ENCODE results near the gene XPO6.

The XPO6 gene

DNA sequence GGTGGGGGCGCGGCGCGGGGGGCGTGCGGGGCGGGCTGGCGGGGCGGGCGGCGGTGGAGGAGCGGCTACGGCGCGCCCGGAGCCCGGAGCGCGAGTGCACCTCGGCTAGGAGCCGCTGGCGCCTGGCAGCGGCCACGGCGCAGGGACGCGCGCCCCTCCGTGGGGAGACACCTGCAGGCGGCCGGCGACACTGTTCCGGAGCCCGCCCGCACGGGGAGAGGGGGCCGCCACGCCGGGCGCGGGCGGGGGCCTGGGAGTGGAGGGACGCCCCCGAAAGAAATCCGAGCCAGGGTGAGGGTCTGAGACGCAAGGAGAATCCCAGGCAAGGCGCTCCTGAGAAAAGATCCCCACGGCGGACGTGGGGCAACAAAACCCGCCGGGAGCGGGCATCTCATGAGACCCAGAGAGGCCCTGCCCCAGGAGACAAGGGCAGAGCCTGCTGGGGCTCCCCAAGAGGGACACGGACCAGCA lies 148.1 kb downstream of the XPO6 start, which contains the start of gene GSG1L:
GSG1L (minus strand) TSS at position 124 of the 471 bp plus-strand sequence. CDS start 290 bp downstream, outside the sequence.
- DNase-seq (ENCODE audit: low read depth in 2 of 2) = no peak

GRCh38 chr16:28062847-28063521 lies 148.8 kb downstream of the XPO6 start:
- no peak for DNase-seq (ENCODE audit: low read depth in 2 of 2)

DNA sequence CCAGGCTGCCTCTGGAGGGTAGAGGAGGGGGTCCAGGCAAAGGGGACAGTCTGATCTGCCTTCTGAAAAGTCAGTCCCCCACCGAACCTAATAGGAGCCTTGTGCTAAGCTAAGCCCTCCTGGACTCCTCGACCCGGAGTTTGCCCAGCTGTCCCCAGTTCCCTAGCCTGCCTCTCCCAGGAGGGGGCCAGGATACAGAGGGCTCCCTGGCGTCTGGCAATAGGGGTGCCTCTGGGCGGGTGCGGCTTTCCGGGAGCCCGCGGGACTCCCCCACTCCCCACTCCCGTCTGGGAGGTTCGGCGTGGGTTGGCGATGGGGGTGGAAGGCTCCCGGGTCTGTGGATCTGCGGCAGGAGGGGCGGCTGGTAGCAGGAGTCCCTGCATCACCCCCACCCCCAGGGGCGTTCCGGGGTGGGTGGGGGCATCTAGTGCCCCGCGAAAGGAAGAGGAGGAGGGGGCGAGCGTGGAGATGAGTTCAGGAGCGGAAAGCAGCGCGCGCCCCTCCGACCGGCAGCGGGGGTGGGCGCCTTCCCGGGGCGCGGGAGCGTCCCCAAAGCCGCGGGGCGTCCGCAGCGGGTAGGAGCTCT lies 149.4 kb downstream of the XPO6 start:
- DNase-seq (ENCODE audit: low read depth in 2 of 2) = no peak

- DNase-seq (ENCODE audit: low read depth in 2 of 2) = no peak
Observed at GRCh38 chr16:28061352-28062101, 150.2 kb downstream of the XPO6 start.

DNA sequence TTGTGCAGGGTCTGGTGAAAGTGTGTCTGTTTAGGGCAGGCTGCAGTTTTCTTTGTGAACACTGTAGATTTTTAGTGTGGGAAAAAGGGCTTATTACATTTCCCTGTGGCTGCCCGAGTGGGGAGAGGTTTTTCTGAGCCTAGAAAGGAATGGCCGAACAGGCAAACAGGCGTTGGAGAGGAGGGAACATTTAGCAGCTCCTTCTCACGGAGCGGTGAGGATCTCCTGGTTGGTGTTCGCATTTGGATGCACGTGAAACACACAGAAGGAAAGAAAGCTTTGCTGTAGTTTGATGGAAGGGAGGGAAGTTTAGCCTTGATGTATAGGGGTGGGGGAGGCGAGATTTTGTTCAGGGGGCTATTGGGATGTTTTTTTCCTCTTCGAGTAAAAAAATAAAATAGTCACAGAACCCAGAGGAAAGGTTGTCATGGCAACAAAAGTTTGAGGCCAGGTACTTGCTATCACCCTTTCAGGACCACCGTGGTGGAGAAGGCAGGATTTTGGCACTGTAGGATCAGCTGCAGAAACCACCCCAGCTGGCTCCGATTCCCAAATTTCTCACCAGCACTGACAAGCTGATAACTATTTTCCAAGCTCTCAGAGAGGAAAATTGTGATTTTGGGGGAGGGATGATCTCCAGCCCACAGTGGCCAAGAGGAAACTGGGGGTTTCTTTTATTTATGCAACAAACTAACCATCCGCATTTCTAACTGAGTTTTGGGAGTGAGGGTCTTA lies 151.8 kb downstream of the XPO6 start:
- no peak for DNase-seq (ENCODE audit: low read depth in 2 of 2)

- no peak for DNase-seq (ENCODE audit: low read depth in 2 of 2)
Observed at GRCh38 chr16:28058839-28059589, 152.8 kb downstream of the XPO6 start.

DNA sequence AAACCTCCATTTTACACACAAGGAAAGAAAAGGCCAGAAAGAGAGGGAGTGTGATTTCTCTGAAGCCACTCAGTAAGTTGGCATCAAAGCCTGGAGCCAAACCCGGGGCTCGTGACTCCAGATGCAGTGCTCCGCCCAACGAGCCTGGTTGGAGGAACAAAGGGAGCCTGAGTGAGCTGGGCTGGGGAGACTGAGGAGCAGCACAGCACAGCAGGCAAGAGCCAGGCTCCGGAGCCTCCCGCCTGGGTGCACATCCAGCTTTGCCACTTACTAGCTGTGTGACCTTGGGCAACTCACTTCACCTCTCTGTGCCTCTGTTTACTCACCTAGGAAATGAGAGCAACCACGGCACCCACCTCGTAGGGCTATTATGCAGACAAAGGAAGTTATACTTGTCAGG lies 153.8 kb downstream of the XPO6 start:
- no peak for DNase-seq (ENCODE audit: low read depth in 2 of 2)

DNA sequence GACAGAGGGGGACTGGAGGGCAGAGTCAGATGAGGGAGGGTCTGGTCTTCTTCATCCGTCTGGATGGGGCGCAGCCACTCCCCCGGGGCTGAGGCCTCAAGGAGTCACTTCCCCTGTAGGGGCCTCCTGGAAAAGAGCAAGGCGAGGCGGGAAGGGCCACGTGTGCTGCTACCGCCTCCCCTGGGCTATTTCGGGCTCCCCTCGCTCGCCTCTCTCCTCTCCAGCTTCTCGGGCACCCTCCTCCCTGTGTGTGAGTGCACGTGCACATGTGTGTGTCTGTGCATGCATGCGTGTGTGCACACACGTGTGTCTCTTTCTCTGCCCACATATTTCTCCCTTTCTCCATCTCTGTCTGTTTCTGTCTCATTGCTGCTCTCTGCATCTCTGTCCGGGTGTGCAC lies 158.3 kb downstream of the XPO6 start:
- no peak for DNase-seq (ENCODE audit: low read depth in 2 of 2)

DNA sequence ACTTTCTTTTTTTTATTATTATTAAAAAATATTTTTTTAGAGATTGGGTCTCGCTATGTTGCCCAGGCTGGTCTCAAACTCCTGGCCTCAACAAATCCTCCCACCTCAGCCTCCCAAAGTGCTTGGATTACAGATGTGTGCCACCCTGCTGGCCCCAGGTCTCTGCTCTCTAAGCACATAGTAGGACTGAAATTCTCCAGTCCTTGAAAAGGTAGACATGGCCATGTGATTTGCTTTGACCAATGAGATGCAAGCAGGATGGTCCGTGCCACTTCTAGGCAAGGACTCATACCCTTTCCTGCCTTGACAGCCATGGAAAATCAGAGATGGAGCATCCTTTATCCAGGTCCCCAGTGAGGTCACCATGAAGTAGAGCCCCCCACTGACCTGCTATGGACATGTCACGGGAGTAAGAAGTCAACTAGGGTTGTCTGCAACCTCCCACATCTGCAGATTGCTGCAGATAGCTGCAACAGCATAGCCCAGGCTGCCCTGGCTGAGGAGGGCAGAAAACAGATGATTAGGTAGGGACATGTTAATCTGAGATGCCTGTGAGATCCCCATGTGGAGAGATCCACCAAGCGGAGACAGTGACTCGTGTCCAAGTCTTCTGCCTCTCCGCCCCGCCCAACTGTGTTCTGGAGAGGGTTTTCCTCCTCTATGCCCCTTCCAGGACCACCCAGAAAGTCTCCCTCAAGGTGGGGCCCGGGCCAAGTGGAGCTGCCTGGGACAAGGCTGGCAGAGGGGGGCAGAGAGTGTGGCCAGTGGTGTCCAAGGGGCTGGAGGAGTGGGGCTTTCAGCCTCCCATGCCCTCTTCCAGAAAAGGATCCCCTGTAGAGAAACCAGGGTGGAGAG lies 159.3 kb downstream of the XPO6 start:
- DNase-seq (ENCODE audit: low read depth in 2 of 2) = no peak

DNA sequence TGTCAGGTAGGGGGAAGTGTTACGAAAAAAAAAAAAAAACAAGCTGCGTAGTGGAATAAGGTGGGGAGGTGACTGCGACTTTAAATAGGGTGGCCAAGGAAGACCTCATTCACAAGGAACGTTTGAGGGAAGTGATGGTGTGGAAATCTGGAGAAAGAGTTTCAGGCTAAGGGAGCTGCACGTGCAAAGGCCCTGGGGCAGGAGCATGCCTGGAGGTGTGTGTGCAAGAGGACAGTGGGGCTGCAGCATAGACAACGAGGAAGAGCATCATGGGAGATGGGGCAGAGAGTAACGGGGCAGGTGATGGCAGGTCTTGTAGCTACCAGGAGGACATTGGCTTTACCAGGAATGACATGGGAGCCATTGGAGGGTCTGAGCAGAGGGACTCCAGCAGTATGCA lies 160.3 kb downstream of the XPO6 start:
- no peak for DNase-seq (ENCODE audit: low read depth in 2 of 2)
